ENCODE measurements around the gene HSBP1L1. TPM values are rescaled to one million over a fixed set of nuclear protein-coding genes. Genes with fewer than 3 reads are reported as not detected.
A peak's percentile ranks its signal among the peaks of the same experiment; 100 is the strongest.

HSBP1L1 gene
- total and polyA plus RNA-seq, 2 of the 13 experiments (the other 11 are each of a cell fraction or from before 2014, with no cell fraction given) = 22.6 to 45.1 TPM

DNA sequence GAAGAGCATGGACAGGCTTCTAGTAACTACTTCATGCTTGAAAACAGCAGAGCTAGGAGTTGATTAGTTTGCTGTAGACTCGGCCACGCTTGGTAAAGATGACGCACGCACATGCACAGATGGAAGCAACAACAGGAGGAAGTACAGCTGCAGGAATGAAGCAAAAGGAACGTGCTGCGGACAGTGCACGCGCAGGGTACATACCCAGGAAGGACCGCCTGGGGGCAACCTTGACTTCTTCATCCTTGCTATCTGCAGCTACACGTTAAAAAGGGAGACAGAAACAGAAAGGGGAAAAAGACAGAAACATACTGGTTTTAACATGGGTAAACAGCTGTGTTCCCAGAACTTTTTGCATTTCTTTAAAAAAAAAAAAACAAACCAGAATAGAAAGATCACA is 30.7 kb upstream of the HSBP1L1 start (continued):
- no peak for TF ChIP-seq SOX5 (CRISPR knock-in tag; IDR thresholded peaks at IDR 0.05; ENCODE audit: borderline replicate concordance)
- TF ChIP-seq, protein P1, sequence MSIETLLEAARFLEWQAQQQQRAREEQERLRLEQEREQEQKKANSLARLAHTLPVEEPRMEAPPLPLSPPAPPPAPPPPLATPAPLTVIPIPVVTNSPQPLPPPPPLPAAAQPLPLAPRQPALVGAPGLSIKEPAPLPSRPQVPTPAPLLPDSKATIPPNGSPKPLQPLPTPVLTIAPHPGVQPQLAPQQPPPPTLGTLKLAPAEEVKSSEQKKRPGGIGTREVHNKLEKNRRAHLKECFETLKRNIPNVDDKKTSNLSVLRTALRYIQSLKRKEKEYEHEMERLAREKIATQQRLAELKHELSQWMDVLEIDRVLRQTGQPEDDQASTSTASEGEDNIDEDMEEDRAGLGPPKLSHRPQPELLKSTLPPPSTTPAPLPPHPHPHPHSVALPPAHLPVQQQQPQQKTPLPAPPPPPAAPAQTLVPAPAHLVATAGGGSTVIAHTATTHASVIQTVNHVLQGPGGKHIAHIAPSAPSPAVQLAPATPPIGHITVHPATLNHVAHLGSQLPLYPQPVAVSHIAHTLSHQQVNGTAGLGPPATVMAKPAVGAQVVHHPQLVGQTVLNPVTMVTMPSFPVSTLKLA (IDR thresholded peaks at IDR 0.05) = peak; percentile 77
- TF ChIP-seq SP4 (CRISPR knock-in tag; IDR thresholded peaks at IDR 0.05) = no peak
- TF ChIP-seq, protein P2, sequence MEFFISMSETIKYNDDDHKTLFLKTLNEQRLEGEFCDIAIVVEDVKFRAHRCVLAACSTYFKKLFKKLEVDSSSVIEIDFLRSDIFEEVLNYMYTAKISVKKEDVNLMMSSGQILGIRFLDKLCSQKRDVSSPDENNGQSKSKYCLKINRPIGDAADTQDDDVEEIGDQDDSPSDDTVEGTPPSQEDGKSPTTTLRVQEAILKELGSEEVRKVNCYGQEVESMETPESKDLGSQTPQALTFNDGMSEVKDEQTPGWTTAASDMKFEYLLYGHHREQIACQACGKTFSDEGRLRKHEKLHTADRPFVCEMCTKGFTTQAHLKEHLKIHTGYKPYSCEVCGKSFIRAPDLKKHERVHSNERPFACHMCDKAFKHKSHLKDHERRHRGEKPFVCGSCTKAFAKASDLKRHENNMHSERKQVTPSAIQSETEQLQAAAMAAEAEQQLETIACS (CRISPR knock-in tag; IDR thresholded peaks at IDR 0.05) = peak; percentile 79
- TF ChIP-seq ATF2 (CRISPR knock-in tag; IDR thresholded peaks at IDR 0.05) = 0 out of 2 replicates have a peak, but pooled peaks have one; percentile 15
- 0 out of 2 replicates have a peak, but pooled peaks have one; percentile 41 for TF ChIP-seq ZNF775 (CRISPR knock-in tag; IDR thresholded peaks at IDR 0.05; ENCODE audit: borderline replicate concordance)
- TF ChIP-seq MYPOP (CRISPR knock-in tag; IDR thresholded peaks at IDR 0.05) = no peak
- TF ChIP-seq HMGXB4 (CRISPR knock-in tag; IDR thresholded peaks at IDR 0.05; ENCODE audit: borderline replicate concordance in 1 of 2, low read depth in 1 of 2) = peak in 1 of 2 experiments; percentile 41; a peak in 2 of 4 replicates
- TF ChIP-seq ELF1 (CRISPR knock-in tag; IDR thresholded peaks at IDR 0.05) = peak; percentile 44; the same call in 1 of the 2 replicates
- TF ChIP-seq ASH2L (IDR thresholded peaks at IDR 0.05; ENCODE audit: insufficient read length, low read depth, low read length) = no peak
- no peak for TF ChIP-seq ZBTB1 (CRISPR knock-in tag; IDR thresholded peaks at IDR 0.05; ENCODE audit: borderline replicate concordance)
- peak; percentile 62; the same call in 1 of the 2 replicates for TF ChIP-seq FOXO1 (CRISPR knock-in tag; IDR thresholded peaks at IDR 0.05)
- no peak for TF ChIP-seq LBX2 (CRISPR knock-in tag; IDR thresholded peaks at IDR 0.05; ENCODE audit: borderline replicate concordance)
- TF ChIP-seq ZSCAN21 (CRISPR knock-in tag; IDR thresholded peaks at IDR 0.05; ENCODE audit: borderline replicate concordance) = no peak
- no peak for TF ChIP-seq NFE2L1 (CRISPR knock-in tag; IDR thresholded peaks at IDR 0.05; ENCODE audit: borderline replicate concordance)
- TF ChIP-seq ZNF362 (CRISPR knock-in tag; IDR thresholded peaks at IDR 0.05; ENCODE audit: borderline replicate concordance) = no peak
- no peak for TF ChIP-seq DMAP1 (CRISPR knock-in tag; IDR thresholded peaks at IDR 0.05)
- no peak for TF ChIP-seq CHCHD3 (CRISPR knock-in tag; IDR thresholded peaks at IDR 0.05)

All from HepG2 (cell line).